Smooth muscle cell (in vitro differentiated cells): Measurements from ENCODE around the gene NPPC. TPM values are rescaled to one million over a fixed set of nuclear protein-coding genes. Genes with fewer than 3 reads are reported as not detected.
"Not testable (repeated sequence)": the region's sequence is repeated elsewhere in the genome, so short reads cannot be mapped to it uniquely, and the experiment has no call there.

Experiments used
- DNase-seq: peaks from one replicate; lab custom pipeline; 2025; ENCODE audit not compliant: unreplicated experiment; lab: John Stamatoyannopoulos, UW
- H2AFZ ChIP-seq: fragments of 200-600 bp; sonication (generic); 2 replicates; pipeline ENCODE4 v1.6.0; 2016; ENCODE audit warnings: antibody characterized with exemption, low read depth, mild to moderate bottlenecking
- H3F3A ChIP-seq: fragments of 200-600 bp; sonication (generic); 2 replicates; pipeline ENCODE4 v1.6.0; 2017; ENCODE audit warnings: antibody characterized with exemption, low read depth
- H3K27ac ChIP-seq: fragments of 200-600 bp; sonication (generic); 2 replicates; pipeline ENCODE4 v1.5.1; 2016; ENCODE audit warnings: low read depth, mild to moderate bottlenecking
- H3K27me3 ChIP-seq: fragments of 200-600 bp; sonication (generic); 2 replicates; pipeline ENCODE4 v1.6.1; 2016; ENCODE audit warnings: low read depth, mild to moderate bottlenecking
- H3K36me3 ChIP-seq: fragments of 200-600 bp; sonication (generic); 2 replicates; pipeline ENCODE4 v1.5.1; 2016; ENCODE audit warnings: low read depth
- H3K4me1 ChIP-seq: fragments of 200-600 bp; sonication (generic); 2 replicates; pipeline ENCODE4 v1.5.1; 2016; ENCODE audit warnings: low read depth
- H3K4me2 ChIP-seq: fragments of 200-600 bp; sonication (generic); 2 replicates; pipeline ENCODE4 v1.6.0; 2016; ENCODE audit warnings: mild to moderate bottlenecking
- H3K4me3 ChIP-seq: fragments of 200-600 bp; sonication (generic); 2 replicates; pipeline ENCODE4 v1.5.1; 2016; ENCODE audit warnings: mild to moderate bottlenecking
- H3K79me2 ChIP-seq: fragments of 200-600 bp; sonication (generic); 2 replicates; pipeline ENCODE4 v1.6.0; 2016; ENCODE audit warnings: low read depth, mild to moderate bottlenecking
- H3K9ac ChIP-seq: fragments of 200-600 bp; sonication (generic); 2 replicates; pipeline ENCODE4 v1.6.0; 2016; ENCODE audit warnings: low read depth
- H3K9me3 ChIP-seq: fragments of 200-600 bp; sonication (generic); replicated peaks from 2 replicates; pipeline ENCODE4 v1.5.1; 2016; ENCODE audit warnings: low read depth
- H4K20me1 ChIP-seq: fragments of 200-600 bp; sonication (generic); 2 replicates; pipeline ENCODE4 v1.6.0; 2016; ENCODE audit warnings: low read depth
- CTCF ChIP-seq: fragments of 200-600 bp; sonication (generic); IDR thresholded peaks from 2 replicates; pipeline ENCODE4 v1.5.1; 2017; ENCODE audit warnings: borderline replicate concordance, mild to moderate bottlenecking, antibody characterized with exemption; ENCODE audit not compliant: insufficient read depth, poor library complexity, severe bottlenecking
- WGBS: methylation state at CpG from one replicate; pipeline ENCODE4 v1.1.7; 2016; ENCODE audit warnings: low lambda C conversion rate; 5-methylcytosine and 5-hydroxymethylcytosine counted together
- polyA plus RNA-seq: library from polyadenylated mRNA; unstranded; fragments of >200 nt; fragmentation: Nextera tagmentation; extraction: Ambion mirVana; gene quantifications from 2 replicates; pipeline ENCODE4 v1.2.1, GENCODE V29; 2016
- total RNA-seq: library from RNA; depleted of rRNA; stranded (reverse); fragments of >200 nt; gene quantifications from 2 replicates; pipeline ENCODE4 v1.2.3, GENCODE V29; 2014

The NPPC gene
- total and polyA plus RNA-seq, 2 experiments from 2014 or later: 0.21 TPM; not detected in 1

- Histone ChIP-seq H3K9me3 (no peaks in the 10 kb centered on the region), H3K4me3 (no peak overlapping the region), H3K79me2 (no peaks in the 10 kb centered on the region), H3K27ac (no peak overlapping the region), H3K4me2 (no peak overlapping the region), H3K27me3 (peaks cover 4% of the 10 kb centered on the region), H4K20me1 (no peaks in the 10 kb centered on the region), H3K36me3 (no peaks in the 10 kb centered on the region), H3K4me1 (no peaks in the 10 kb centered on the region), H3F3A (no peaks in the 10 kb centered on the region), H2AFZ (no peak overlapping the region), H3K9ac (no peak overlapping the region)
- TF ChIP-seq CTCF: no peak
- 95% methylated on average over 2 of the region's 2 CpGs for WGBS
- DNase-seq: no peak
Observed at GRCh38 chr2:231951452-231952035, 25.3 kb upstream of the NPPC start.

GRCh38 chr2:231947694-231948093 is 21.5 kb upstream of the NPPC start:
- TF ChIP-seq CTCF: no peak
- 96% methylated on average over 7 of the region's 7 CpGs for WGBS
- H3K9me3 ChIP-seq: no peaks in the 10 kb centered on the region

GRCh38 chr2:231947112-231947511 is 20.9 kb upstream of the NPPC start:
- not testable (repeated sequence) for H4K20me1 ChIP-seq, H3K4me2 ChIP-seq, H3K79me2 ChIP-seq, H3K4me1 ChIP-seq, H3K27ac ChIP-seq, H3K27me3 ChIP-seq, DNase-seq, H3F3A ChIP-seq, H3K9ac ChIP-seq, H3K36me3 ChIP-seq, H3K4me3 ChIP-seq, H2AFZ ChIP-seq, H3K9me3 ChIP-seq
- WGBS: 89% methylated on average over 11 of the region's 11 CpGs

More at GRCh38 chr2:231947694-231948093, 21.5 kb upstream of the NPPC start:
- Histone ChIP-seq H2AFZ (no peak overlapping the region), H3K79me2 (no peaks in the 10 kb centered on the region), H3K4me1 (no peaks in the 10 kb centered on the region), H3K27ac (no peak overlapping the region), H3F3A (no peaks in the 10 kb centered on the region), H3K36me3 (no peaks in the 10 kb centered on the region), H3K4me2 (no peak overlapping the region), H3K27me3 (no peaks in the 10 kb centered on the region), H3K4me3 (no peak overlapping the region), H3K9ac (no peak overlapping the region), H4K20me1 (no peaks in the 10 kb centered on the region)
- DNase-seq: no peak

- 92% methylated on average over 15 of the region's 15 CpGs for WGBS
- no peaks in the 10 kb centered on the region for H3K36me3 ChIP-seq
- H3K4me2 ChIP-seq: no peak overlapping the region
- H4K20me1 ChIP-seq: no peaks in the 10 kb centered on the region
- no peak overlapping the region for H3K27ac ChIP-seq
- no peak for TF ChIP-seq CTCF
- H3K9ac ChIP-seq: no peak overlapping the region
- no peak overlapping the region for H2AFZ ChIP-seq
- no peaks in the 10 kb centered on the region for H3K27me3 ChIP-seq
- no peak overlapping the region for H3K4me3 ChIP-seq
- DNase-seq: no peak
- no peaks in the 10 kb centered on the region for H3F3A ChIP-seq
- no peaks in the 10 kb centered on the region for H3K9me3 ChIP-seq
- H3K4me1 ChIP-seq: no peaks in the 10 kb centered on the region
- no peaks in the 10 kb centered on the region for H3K79me2 ChIP-seq
Observed at GRCh38 chr2:231946241-231946814, 20.1 kb upstream of the NPPC start.
